GM12865 (cell line): ENCODE measurements around the gene CTDSP1.

Source experiments
- DNase-seq: peaks from one replicate; pipeline ENCODE4 v3.0.0; 2010; ENCODE audit warnings: low read depth
- H3K4me3 ChIP-seq: 2 replicates; pipeline ENCODE4 v1.5.1; 2011; ENCODE audit warnings: mild to moderate bottlenecking, low read depth, low read length, control low read depth
- TF ChIP-seq, protein P1 (sequence below): IDR thresholded peaks from 2 replicates; pipeline ENCODE4 v1.5.1; 2011; ENCODE audit warnings: low read length, control low read depth, low read depth, inconsistent platforms; ENCODE audit not compliant: insufficient read depth; ENCODE audit errors: missing control alignments

CTDSP1 gene

DNA sequence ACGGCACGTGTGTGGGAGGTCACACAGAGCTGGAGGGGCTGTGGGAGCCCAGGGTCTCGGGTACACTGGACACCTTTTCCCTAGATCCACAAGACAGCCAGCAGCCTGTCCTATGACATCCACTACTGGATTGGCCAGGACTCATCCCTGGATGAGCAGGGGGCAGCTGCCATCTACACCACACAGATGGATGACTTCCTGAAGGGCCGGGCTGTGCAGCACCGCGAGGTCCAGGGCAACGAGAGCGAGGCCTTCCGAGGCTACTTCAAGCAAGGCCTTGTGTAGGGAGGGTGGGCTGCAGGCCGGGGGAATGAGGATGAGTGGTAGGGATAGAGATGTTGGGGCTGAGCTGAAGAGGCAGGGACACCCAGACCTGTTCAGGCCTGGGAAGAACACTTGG, 25.9 kb downstream of the CTDSP1 start:
- no peak overlapping the region for H3K4me3 ChIP-seq
- no peak for DNase-seq
- TF ChIP-seq, protein P1, sequence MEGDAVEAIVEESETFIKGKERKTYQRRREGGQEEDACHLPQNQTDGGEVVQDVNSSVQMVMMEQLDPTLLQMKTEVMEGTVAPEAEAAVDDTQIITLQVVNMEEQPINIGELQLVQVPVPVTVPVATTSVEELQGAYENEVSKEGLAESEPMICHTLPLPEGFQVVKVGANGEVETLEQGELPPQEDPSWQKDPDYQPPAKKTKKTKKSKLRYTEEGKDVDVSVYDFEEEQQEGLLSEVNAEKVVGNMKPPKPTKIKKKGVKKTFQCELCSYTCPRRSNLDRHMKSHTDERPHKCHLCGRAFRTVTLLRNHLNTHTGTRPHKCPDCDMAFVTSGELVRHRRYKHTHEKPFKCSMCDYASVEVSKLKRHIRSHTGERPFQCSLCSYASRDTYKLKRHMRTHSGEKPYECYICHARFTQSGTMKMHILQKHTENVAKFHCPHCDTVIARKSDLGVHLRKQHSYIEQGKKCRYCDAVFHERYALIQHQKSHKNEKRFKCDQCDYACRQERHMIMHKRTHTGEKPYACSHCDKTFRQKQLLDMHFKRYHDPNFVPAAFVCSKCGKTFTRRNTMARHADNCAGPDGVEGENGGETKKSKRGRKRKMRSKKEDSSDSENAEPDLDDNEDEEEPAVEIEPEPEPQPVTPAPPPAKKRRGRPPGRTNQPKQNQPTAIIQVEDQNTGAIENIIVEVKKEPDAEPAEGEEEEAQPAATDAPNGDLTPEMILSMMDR: no peak

DNA sequence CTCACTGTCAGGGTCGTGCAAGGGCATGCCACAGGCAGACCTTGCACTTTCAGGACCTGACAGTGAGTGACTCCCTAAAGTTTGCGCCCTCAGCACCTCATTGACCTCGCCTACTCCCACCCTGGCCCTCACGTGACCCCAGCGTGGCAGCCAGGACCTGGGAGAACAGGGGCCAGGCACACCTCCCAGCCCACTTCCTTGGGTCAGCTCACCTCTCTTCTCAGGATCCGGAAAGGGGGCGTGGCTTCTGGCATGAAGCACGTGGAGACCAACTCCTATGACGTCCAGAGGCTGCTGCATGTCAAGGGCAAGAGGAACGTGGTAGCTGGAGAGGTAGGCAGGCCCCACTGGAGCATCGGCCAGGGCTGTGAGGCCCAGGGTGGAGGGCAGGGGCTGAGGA, 28.1 kb downstream of the CTDSP1 start:
- no peak for DNase-seq
- TF ChIP-seq, protein P1: no peak
- H3K4me3 ChIP-seq: no peak overlapping the region

GRCh38 chr2:218428846-218429558, 29.3 kb downstream of the CTDSP1 start:
- no peak for DNase-seq
- TF ChIP-seq, protein P1: no peak
- no peak overlapping the region for H3K4me3 ChIP-seq

GRCh38 chr2:218429911-218430692, 30.4 kb downstream of the CTDSP1 start:
- no peak for DNase-seq
- TF ChIP-seq, protein P1: no peak
- no peak overlapping the region for H3K4me3 ChIP-seq

DNA sequence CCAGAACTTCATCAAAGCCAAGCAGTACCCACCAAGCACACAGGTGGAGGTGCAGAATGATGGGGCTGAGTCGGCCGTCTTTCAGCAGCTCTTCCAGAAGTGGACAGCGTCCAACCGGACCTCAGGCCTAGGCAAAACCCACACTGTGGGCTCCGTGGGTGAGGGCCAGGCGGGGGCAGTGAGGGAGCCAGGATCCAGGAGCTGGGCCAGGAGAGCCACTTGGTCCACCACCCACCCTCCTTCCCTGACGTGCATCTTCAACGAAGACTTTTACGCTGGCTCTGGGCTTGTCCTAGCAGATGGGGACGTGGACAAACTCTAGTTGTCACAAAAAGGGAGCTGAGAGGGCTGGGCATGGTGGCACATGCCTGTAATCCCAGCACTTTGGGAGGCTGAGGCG, 31.1 kb downstream of the CTDSP1 start:
- no peak for DNase-seq
- TF ChIP-seq, protein P1: no peak
- no peak overlapping the region for H3K4me3 ChIP-seq

DNA sequence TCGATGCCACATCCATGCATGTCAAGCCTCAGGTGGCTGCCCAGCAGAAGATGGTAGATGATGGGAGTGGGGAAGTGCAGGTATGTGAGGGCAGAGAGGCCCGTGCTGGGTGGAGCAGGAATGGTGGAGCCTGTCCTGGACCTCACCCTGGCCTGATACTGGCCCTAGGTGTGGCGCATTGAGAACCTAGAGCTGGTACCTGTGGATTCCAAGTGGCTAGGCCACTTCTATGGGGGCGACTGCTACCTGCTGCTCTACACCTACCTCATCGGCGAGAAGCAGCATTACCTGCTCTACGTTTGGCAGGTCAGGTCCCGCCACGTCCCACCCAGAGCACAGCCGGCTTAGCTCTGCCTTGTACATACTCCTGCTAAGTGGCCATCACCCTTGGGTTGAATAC, 32.2 kb downstream of the CTDSP1 start:
- DNase-seq: no peak
- TF ChIP-seq, protein P1: no peak
- no peak overlapping the region for H3K4me3 ChIP-seq
